IPS-18c (cell line): Measurements from ENCODE around the gene VEGFD.
"Not testable (repeated sequence)": the region's sequence is repeated elsewhere in the genome, so short reads cannot be mapped to it uniquely, and the experiment has no call there.

ENCODE experiments used
- H3K4me3 ChIP-seq: 2 replicates; pipeline ENCODE4 v1.7.0; 2013; ENCODE audit warnings: low read depth, mild to moderate bottlenecking, low read length, moderate library complexity; ENCODE audit not compliant: insufficient read depth
- H3K9me3 ChIP-seq: one replicate; pipeline ENCODE4 v1.6.1; 2013; ENCODE audit warnings: mild to moderate bottlenecking, low read length, moderate library complexity; ENCODE audit not compliant: control insufficient read depth, insufficient read depth

Gene VEGFD

GRCh38 chrX:15322472-15322871 is 61.7 kb downstream of the VEGFD start:
- Histone ChIP-seq H3K9me3 (no peaks in the 10 kb centered on the region), H3K4me3 (no peak overlapping the region)

GRCh38 chrX:15322072-15322471 is 62.1 kb downstream of the VEGFD start:
- Histone ChIP-seq H3K4me3 (no peak overlapping the region), H3K9me3 (no peaks in the 10 kb centered on the region)

- Histone ChIP-seq H3K4me3 (no peak overlapping the region), H3K9me3 (no peaks in the 10 kb centered on the region)
These were observed 62.8 kb downstream of the VEGFD start for GRCh38 chrX:15321447-15321846.

- no peaks in the 10 kb centered on the region for H3K9me3 ChIP-seq
These were observed 63.9 kb downstream of the VEGFD start for GRCh38 chrX:15320297-15320696.

GRCh38 chrX:15319075-15319474 is 65.1 kb downstream of the VEGFD start:
- H3K9me3 ChIP-seq = no peaks in the 10 kb centered on the region

More at GRCh38 chrX:15320297-15320696, 63.9 kb downstream of the VEGFD start:
- H3K4me3 ChIP-seq = no peak overlapping the region

GRCh38 chrX:15315509-15315908 is 68.7 kb downstream of the VEGFD start, which contains the start of gene ASB11:
Gene ASB11, minus strand, starts transcription at chrX:15315640. Its CDS starts 35 bp downstream, at chrX:15315605.
- H3K9me3 ChIP-seq = no peaks in the 10 kb centered on the region
- no peak within 1 kb of the TSS for H3K4me3 ChIP-seq

More at GRCh38 chrX:15319075-15319474, 65.1 kb downstream of the VEGFD start:
- H3K4me3 ChIP-seq = no peak overlapping the region

- Histone ChIP-seq H3K4me3 (no peak overlapping the region), H3K9me3 (no peaks in the 10 kb centered on the region)
These were observed 69.7 kb downstream of the VEGFD start for GRCh38 chrX:15314472-15314871.

GRCh38 chrX:15311119-15311518 is 73.1 kb downstream of the VEGFD start:
- no peaks in the 10 kb centered on the region for H3K9me3 ChIP-seq
- no peak overlapping the region for H3K4me3 ChIP-seq

- Histone ChIP-seq H3K9me3 (no peaks in the 10 kb centered on the region), H3K4me3 (no peak overlapping the region)
These were observed 74.1 kb downstream of the VEGFD start for GRCh38 chrX:15310117-15310516.

GRCh38 chrX:15305899-15306298 is 78.3 kb downstream of the VEGFD start:
- H3K4me3 ChIP-seq, H3K9me3 ChIP-seq: not testable (repeated sequence)

GRCh38 chrX:15301924-15302323 is 82.3 kb downstream of the VEGFD start:
- Histone ChIP-seq H3K9me3 (no peaks in the 10 kb centered on the region), H3K4me3 (no peak overlapping the region)

- H3K4me3 ChIP-seq = no peak overlapping the region
- H3K9me3 ChIP-seq = no peaks in the 10 kb centered on the region
These were observed 84.0 kb downstream of the VEGFD start for GRCh38 chrX:15299941-15300851.

- H3K9me3 ChIP-seq = no peaks in the 10 kb centered on the region
- H3K4me3 ChIP-seq = no peak overlapping the region
These were observed 85.4 kb downstream of the VEGFD start for GRCh38 chrX:15298780-15299179.

GRCh38 chrX:15298201-15298600 is 86.0 kb downstream of the VEGFD start:
- Histone ChIP-seq H3K4me3 (no peak overlapping the region), H3K9me3 (no peaks in the 10 kb centered on the region)
